Astrocyte (in vitro differentiated cells and primary cell): ENCODE results near the gene COP1.

Experiments used
- CTCF ChIP-seq: IDR thresholded peaks from 2 replicates; pipeline ENCODE4 v1.5.1; 2011; ENCODE audit warnings: low read depth, mild to moderate bottlenecking, inconsistent platforms, low read length, moderate library complexity; ENCODE audit not compliant: insufficient read depth
- EZH2 ChIP-seq: IDR thresholded peaks from 2 replicates; pipeline ENCODE4 v1.6.1; 2012; ENCODE audit warnings: mild to moderate bottlenecking, low read length, inconsistent platforms; ENCODE audit not compliant: insufficient read depth

- no peak for TF ChIP-seq EZH2
- no peak for TF ChIP-seq CTCF
Measured at GRCh38 chr1:176201568-176201967, 5.5 kb downstream of the COP1 start.
